ENCODE measurements around the gene CDADC1. TPM values are rescaled to one million over a fixed set of nuclear protein-coding genes. Genes with fewer than 3 reads are reported as not detected.

The CDADC1 gene
- total RNA-seq, 2 experiments from 2014 or later, result 8.6 to 9.0 TPM

- intact Hi-C loops (cut with micrococcal nuclease), result no loop called here
- TF ChIP-seq CTCF (IDR thresholded peaks at IDR 0.05), result no peak
- H3K36me3 Mint-ChIP-seq (ENCODE audit: low read depth), result no peaks in the 10 kb centered on the region
- ChIA-PET POLR2A (interaction anchor here (0.7 kb wide), 1 partner anchor 164 kb away, joined by 3 read pairs; no protein-coding TSS in a partner anchor), CTCF (interaction anchor here (1.7 to 2.8 kb wide), 2 partner anchors 18 to 301 kb away, joined by 7 to 11 read pairs; no protein-coding TSS in a partner anchor)
- H3K27ac Mint-ChIP-seq, result no peak overlapping the region
- ATAC-seq (no peak), DNase-seq (no peak)
- H3K27me3 Mint-ChIP-seq, result no peaks in the 10 kb centered on the region
- no peaks in the 10 kb centered on the region for H3K9me3 Mint-ChIP-seq
- H3K4me3 Mint-ChIP-seq, result no peak overlapping the region
- H3K4me1 Mint-ChIP-seq (ENCODE audit: low read depth), result peaks cover 5% of the 10 kb centered on the region
These were observed 57.3 kb downstream of the CDADC1 start for GRCh38 chr13:49304763-49305700.

GRCh38 chr13:49305792-49306425 is 58.2 kb downstream of the CDADC1 start:
- POLR2A ChIA-PET, result interaction anchor here (0.7 kb wide), 1 partner anchor 165 kb away, joined by 3 read pairs; no protein-coding TSS in a partner anchor
- no peak for TF ChIP-seq CTCF (IDR thresholded peaks at IDR 0.05)
- Mint-ChIP-seq H3K4me3 (no peak overlapping the region), H3K27ac (no peak overlapping the region), H3K36me3 (ENCODE audit: low read depth) (no peaks in the 10 kb centered on the region), H3K27me3 (no peaks in the 10 kb centered on the region), H3K4me1 (ENCODE audit: low read depth) (peaks cover 5% of the 10 kb centered on the region), H3K9me3 (no peaks in the 10 kb centered on the region)
- CTCF ChIA-PET, result interaction anchor here (1.7 to 2.8 kb wide), 3 partner anchors 17 to 301 kb away, joined by 5 to 11 read pairs (median 7); no protein-coding TSS in a partner anchor
- DNase-seq (no peak), ATAC-seq (no peak)
- intact Hi-C loops (cut with micrococcal nuclease), result no loop called here

GRCh38 chr13:49307365-49307764 is 59.6 kb downstream of the CDADC1 start:
- no peaks in the 10 kb centered on the region for H3K27me3 Mint-ChIP-seq
- no peak overlapping the region for H3K27ac Mint-ChIP-seq
- H3K36me3 Mint-ChIP-seq (ENCODE audit: low read depth), result no peaks in the 10 kb centered on the region
- POLR2A ChIA-PET, result no interaction called here
- H3K4me3 Mint-ChIP-seq, result no peak overlapping the region
- intact Hi-C loops (cut with micrococcal nuclease), result no loop called here
- no peak for ATAC-seq
- no peak for TF ChIP-seq CTCF (IDR thresholded peaks at IDR 0.05)
- no peaks in the 10 kb centered on the region for H3K4me1 Mint-ChIP-seq (ENCODE audit: low read depth)
- CTCF ChIA-PET, result interaction anchor here (0.9 to 2.8 kb wide), 4 partner anchors 14 to 299 kb away, joined by 3 to 11 read pairs (median 4); no protein-coding TSS in a partner anchor
- DNase-seq, result no peak
- no peaks in the 10 kb centered on the region for H3K9me3 Mint-ChIP-seq

- intact Hi-C loops (cut with micrococcal nuclease), result no loop called here
- no peak for ATAC-seq
These were observed 60.6 kb downstream of the CDADC1 start for GRCh38 chr13:49308097-49308875.

More at GRCh38 chr13:49308097-49308875, 60.6 kb downstream of the CDADC1 start:
- CTCF ChIA-PET, result interaction anchor here (1.4 to 2.8 kb wide), 3 partner anchors 13 to 298 kb away, joined by 3 to 11 read pairs (median 5); no protein-coding TSS in a partner anchor
- Mint-ChIP-seq H3K4me3 (no peak overlapping the region), H3K9me3 (no peaks in the 10 kb centered on the region), H3K27me3 (no peaks in the 10 kb centered on the region), H3K36me3 (ENCODE audit: low read depth) (no peaks in the 10 kb centered on the region), H3K27ac (no peak overlapping the region), H3K4me1 (ENCODE audit: low read depth) (no peaks in the 10 kb centered on the region)
- TF ChIP-seq CTCF (IDR thresholded peaks at IDR 0.05), result no peak
- POLR2A ChIA-PET, result no interaction called here
- DNase-seq, result no peak
